Glutamatergic neuron (in vitro differentiated cells): ENCODE results near the gene HLA-DPA1. TPM values are rescaled to one million over a fixed set of nuclear protein-coding genes. Genes with fewer than 3 reads are reported as not detected.

ENCODE experiments used
- DNase-seq: peaks from one replicate; pipeline ENCODE4 v3.0.0; 2022
- H3K27ac Mint-ChIP-seq: one replicate; pipeline ENCODE4 v1.8.0; 2020; ENCODE audit warnings: mild to moderate bottlenecking, mixed read lengths, inconsistent platforms; ENCODE audit not compliant: unreplicated experiment
- H3K27me3 Mint-ChIP-seq: one replicate; pipeline ENCODE4 v1.8.0; 2020; ENCODE audit warnings: mild to moderate bottlenecking, moderate library complexity, mixed read lengths, inconsistent platforms; ENCODE audit not compliant: unreplicated experiment
- H3K36me3 Mint-ChIP-seq: one replicate; pipeline ENCODE4 v1.8.0; 2020; ENCODE audit warnings: mild to moderate bottlenecking, mixed read lengths, inconsistent platforms; ENCODE audit not compliant: unreplicated experiment
- H3K4me1 Mint-ChIP-seq: one replicate; pipeline ENCODE4 v1.8.0; 2020; ENCODE audit warnings: mild to moderate bottlenecking, low read depth, mixed read lengths, inconsistent platforms; ENCODE audit not compliant: unreplicated experiment
- H3K4me3 Mint-ChIP-seq: one replicate; pipeline ENCODE4 v1.8.0; 2020; ENCODE audit warnings: mild to moderate bottlenecking, mixed read lengths, inconsistent platforms; ENCODE audit not compliant: unreplicated experiment
- H3K9me3 Mint-ChIP-seq: one replicate; pipeline ENCODE4 v1.8.0; 2020; ENCODE audit warnings: mild to moderate bottlenecking, moderate library complexity, mixed read lengths, inconsistent platforms; ENCODE audit not compliant: unreplicated experiment
- total RNA-seq: library from RNA; stranded (reverse); fragmentation: NEBNext Ultra II Directional; extraction: Animal tissue kit (Norgen Biotek cat#: 25700); gene quantifications from one replicate; pipeline ENCODE4 v1.2.1, GENCODE V29; 2021; ENCODE audit not compliant: unreplicated experiment
- TF ChIP-seq, protein P1 (sequence below): fragments of 200-600 bp; sonication (generic); IDR thresholded peaks from one replicate; pipeline ENCODE4 v1.5.0; 2021; ENCODE audit not compliant: partially characterized antibody, unreplicated experiment

HLA-DPA1 gene
- total RNA-seq, 1 donor from 2014 or later: 1.0 TPM

DNA sequence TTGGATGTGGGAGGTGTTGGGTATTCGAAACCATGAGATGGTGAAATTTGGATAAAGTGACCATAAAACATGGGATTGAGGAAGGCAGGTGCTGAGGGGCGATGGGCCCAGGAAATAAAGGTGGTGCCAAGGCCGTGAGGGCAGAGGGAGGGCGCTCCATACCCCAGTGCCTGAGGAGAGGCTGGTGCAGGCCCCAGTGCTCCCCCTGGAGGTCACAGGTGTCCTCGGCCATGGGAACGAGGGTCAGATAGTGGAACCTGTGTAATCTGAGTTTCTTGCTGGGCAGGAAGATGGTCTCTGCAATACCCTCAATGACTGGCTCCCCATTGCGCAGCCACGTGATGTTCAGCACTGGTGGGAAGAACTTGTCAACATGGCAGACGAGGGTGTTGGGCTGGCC is 18.5 kb upstream of the HLA-DPA1 start:
- Mint-ChIP-seq H3K27me3 (peaks cover 3% of the 10 kb centered on the region), H3K4me3 (no peak overlapping the region), H3K27ac (no peak overlapping the region), H3K36me3 (peaks cover 4% of the 10 kb centered on the region), H3K4me1 (no peaks in the 10 kb centered on the region), H3K9me3 (no peaks in the 10 kb centered on the region)
- TF ChIP-seq, protein P1, sequence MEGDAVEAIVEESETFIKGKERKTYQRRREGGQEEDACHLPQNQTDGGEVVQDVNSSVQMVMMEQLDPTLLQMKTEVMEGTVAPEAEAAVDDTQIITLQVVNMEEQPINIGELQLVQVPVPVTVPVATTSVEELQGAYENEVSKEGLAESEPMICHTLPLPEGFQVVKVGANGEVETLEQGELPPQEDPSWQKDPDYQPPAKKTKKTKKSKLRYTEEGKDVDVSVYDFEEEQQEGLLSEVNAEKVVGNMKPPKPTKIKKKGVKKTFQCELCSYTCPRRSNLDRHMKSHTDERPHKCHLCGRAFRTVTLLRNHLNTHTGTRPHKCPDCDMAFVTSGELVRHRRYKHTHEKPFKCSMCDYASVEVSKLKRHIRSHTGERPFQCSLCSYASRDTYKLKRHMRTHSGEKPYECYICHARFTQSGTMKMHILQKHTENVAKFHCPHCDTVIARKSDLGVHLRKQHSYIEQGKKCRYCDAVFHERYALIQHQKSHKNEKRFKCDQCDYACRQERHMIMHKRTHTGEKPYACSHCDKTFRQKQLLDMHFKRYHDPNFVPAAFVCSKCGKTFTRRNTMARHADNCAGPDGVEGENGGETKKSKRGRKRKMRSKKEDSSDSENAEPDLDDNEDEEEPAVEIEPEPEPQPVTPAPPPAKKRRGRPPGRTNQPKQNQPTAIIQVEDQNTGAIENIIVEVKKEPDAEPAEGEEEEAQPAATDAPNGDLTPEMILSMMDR: no peak
- no peak for DNase-seq

DNA sequence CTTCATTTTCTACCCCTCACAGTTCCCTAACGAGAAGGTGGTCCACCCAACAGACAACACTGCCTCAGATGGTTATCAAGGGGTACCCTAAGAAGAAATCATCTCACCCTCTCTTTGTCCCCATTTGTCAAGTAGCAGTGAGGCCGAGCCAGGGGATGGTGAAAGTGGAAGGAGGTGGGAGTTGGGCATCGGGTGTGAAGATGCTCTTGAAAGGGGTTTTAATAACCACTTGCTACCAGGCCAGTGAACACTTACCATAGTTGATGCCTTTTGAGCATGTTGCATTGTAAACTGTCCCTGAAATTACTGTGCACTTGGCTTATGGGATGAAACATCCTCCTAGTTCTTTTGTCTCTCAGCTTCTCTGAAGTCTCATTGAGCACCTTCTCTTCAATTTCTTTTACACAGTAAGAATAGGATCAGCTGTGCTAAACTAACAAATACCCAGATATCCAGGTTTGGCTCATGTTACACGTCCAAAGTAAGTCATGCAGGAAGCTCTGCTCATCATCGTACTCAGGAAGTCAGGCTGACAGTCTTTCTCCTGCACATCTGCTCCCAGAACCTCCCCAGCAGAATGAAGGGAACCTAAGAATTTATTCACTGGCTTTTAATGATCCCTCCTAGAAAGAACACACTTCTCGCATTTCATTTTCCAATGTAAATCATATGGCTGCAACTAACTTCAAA is 15.6 kb upstream of the HLA-DPA1 start:
- Mint-ChIP-seq H3K4me3 (no peak overlapping the region), H3K36me3 (no peaks in the 10 kb centered on the region), H3K4me1 (no peaks in the 10 kb centered on the region), H3K27me3 (no peaks in the 10 kb centered on the region), H3K27ac (no peak overlapping the region), H3K9me3 (no peaks in the 10 kb centered on the region)
- TF ChIP-seq, protein P1: no peak
- DNase-seq: no peak

DNA sequence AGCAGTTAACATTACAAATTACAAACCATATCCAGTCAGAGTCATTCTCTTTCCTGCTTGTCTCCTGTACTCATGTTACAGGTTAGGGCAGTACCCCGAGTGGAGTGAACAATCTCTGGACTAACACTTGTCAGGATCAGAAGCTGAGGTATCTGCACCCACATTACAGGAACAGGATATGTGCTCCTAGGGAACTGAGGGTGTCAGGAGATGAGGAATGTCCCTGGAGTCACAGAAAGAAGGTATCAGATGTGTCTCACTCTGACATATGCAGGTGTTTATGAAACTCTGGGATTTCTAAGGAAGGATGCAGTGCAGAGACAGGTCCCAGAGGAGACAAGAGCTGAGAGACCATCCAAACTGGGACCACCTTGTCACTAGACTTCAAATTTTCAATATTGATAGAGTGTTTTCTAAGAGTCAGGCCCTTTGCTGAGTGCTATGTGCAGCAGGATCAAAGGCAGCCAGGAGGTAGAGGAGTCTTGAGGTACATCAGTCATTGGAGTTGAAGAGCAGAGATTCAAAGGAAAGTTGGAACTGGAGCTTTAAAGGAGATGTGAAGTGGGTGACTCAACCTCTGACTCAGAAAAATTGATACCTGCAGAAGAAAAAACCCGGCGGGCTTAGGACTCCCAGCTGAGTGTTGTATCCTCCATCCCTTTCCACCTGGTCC is 14.9 kb upstream of the HLA-DPA1 start:
- Mint-ChIP-seq H3K27ac (no peak overlapping the region), H3K4me1 (no peaks in the 10 kb centered on the region), H3K36me3 (no peaks in the 10 kb centered on the region), H3K4me3 (no peak overlapping the region), H3K9me3 (no peaks in the 10 kb centered on the region), H3K27me3 (no peaks in the 10 kb centered on the region)
- TF ChIP-seq, protein P1: no peak
- DNase-seq: no peak

DNA sequence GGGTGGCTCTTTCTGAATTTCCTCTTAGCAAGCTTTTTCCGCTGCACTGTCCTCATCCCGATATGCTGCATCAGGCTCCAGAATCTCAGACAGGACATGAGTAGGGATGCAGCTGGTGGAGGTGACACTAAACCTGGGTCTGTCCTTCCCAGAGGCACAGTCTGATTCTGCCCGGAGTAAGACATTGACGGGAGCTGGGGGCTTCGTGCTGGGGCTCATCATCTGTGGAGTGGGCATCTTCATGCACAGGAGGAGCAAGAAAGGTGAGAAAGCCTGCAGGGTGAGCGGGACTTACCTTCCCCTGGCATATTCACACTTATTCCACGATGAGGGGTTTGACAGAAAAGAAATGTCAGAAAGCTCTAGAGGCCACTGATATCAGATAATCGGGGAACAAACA is 12.2 kb upstream of the HLA-DPA1 start:
- H3K4me1 Mint-ChIP-seq: peaks cover 3% of the 10 kb centered on the region
- peaks cover 6% of the 10 kb centered on the region for H3K36me3 Mint-ChIP-seq
- no peak overlapping the region for H3K27ac Mint-ChIP-seq
- H3K4me3 Mint-ChIP-seq: no peak overlapping the region
- TF ChIP-seq, protein P1: no peak
- H3K9me3 Mint-ChIP-seq: peaks cover 4% of the 10 kb centered on the region
- peaks cover under 1% of the 10 kb centered on the region for H3K27me3 Mint-ChIP-seq
- no peak for DNase-seq

- Mint-ChIP-seq H3K36me3 (peaks cover 11% of the 10 kb centered on the region), H3K27ac (no peak overlapping the region), H3K9me3 (peaks cover 9% of the 10 kb centered on the region), H3K27me3 (peaks cover 4% of the 10 kb centered on the region), H3K4me3 (no peak overlapping the region), H3K4me1 (peaks cover 5% of the 10 kb centered on the region)
- TF ChIP-seq, protein P1: peak; percentile 56
- DNase-seq: peak; percentile 37
Observed at GRCh38 chr6:33082702-33083101, 9.3 kb upstream of the HLA-DPA1 start.
